Measurements from ENCODE around the gene DHX9.
A peak's percentile ranks its signal among the peaks of the same experiment; 100 is the strongest.

The DHX9 gene

DNA sequence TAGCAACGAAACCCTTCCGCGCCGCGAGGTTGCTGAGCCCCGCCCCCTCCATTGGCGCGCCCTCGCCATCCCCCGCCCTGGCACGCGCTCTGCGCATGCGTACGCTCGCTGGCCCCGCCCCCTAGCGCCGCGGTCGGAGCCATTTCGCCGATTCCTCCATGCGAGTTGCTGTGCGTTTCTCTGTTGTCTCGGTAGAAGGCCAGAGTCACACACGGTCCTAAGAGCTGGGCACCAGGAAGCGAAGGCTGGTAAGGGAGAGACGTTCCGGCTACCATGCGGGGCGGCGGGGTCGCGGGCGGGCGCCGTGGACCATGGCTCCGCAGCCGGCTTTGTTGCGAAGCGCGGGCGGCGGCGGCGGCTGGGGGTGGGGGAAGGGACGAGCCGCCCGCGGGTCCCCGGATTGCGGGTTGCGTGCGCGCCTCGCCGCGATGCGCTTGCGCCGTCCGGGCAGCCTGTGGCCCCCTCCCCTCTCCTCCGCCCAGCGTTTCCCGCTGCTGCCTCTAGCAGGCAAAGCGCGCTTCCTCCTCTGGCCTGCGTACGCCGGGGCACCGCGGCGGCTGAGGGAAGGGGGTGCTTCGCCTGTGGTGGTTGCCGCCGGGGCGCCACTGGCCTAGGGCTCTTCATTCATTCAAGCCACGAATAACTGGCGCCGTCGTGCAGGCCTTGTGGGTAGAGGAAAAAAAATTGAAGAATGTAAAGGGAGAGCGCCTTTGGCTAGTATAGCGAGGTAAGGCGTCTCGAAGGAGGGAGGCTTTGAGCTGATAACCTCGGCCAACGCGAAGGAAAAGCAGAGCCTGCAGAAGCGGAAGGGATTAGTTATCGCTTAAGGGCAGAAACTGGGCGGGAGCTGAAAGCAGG is at the start of gene DHX9:
TSS of gene DHX9 (plus strand) at position 139 of the 858 bp plus-strand sequence. CDS start 3,220 bp downstream, outside the sequence.
- TF ChIP-seq, protein P1, sequence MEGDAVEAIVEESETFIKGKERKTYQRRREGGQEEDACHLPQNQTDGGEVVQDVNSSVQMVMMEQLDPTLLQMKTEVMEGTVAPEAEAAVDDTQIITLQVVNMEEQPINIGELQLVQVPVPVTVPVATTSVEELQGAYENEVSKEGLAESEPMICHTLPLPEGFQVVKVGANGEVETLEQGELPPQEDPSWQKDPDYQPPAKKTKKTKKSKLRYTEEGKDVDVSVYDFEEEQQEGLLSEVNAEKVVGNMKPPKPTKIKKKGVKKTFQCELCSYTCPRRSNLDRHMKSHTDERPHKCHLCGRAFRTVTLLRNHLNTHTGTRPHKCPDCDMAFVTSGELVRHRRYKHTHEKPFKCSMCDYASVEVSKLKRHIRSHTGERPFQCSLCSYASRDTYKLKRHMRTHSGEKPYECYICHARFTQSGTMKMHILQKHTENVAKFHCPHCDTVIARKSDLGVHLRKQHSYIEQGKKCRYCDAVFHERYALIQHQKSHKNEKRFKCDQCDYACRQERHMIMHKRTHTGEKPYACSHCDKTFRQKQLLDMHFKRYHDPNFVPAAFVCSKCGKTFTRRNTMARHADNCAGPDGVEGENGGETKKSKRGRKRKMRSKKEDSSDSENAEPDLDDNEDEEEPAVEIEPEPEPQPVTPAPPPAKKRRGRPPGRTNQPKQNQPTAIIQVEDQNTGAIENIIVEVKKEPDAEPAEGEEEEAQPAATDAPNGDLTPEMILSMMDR (conservative IDR thresholded peaks at IDR 0.05; ENCODE audit: low read depth): 0 out of 2 replicates have a peak, but pooled peaks have one; percentile 6
- DNase-seq (ENCODE audit: low spot score): peak; percentile 97
- H3K27ac ChIP-seq: peak within 1 kb of the TSS; percentile 93
- CTCF ChIA-PET: interaction anchor here (0.6 kb wide), 1 partner anchor 63 kb away, joined by 3 read pairs; no protein-coding TSS in a partner anchor
- POLR2A ChIA-PET (ENCODE audit: low non-redundant PET): interaction anchor here (0.7 to 0.8 kb wide), 2 partner anchors 42 to 1739 kb away, joined by 3 to 19 read pairs; no protein-coding TSS in a partner anchor

DNA sequence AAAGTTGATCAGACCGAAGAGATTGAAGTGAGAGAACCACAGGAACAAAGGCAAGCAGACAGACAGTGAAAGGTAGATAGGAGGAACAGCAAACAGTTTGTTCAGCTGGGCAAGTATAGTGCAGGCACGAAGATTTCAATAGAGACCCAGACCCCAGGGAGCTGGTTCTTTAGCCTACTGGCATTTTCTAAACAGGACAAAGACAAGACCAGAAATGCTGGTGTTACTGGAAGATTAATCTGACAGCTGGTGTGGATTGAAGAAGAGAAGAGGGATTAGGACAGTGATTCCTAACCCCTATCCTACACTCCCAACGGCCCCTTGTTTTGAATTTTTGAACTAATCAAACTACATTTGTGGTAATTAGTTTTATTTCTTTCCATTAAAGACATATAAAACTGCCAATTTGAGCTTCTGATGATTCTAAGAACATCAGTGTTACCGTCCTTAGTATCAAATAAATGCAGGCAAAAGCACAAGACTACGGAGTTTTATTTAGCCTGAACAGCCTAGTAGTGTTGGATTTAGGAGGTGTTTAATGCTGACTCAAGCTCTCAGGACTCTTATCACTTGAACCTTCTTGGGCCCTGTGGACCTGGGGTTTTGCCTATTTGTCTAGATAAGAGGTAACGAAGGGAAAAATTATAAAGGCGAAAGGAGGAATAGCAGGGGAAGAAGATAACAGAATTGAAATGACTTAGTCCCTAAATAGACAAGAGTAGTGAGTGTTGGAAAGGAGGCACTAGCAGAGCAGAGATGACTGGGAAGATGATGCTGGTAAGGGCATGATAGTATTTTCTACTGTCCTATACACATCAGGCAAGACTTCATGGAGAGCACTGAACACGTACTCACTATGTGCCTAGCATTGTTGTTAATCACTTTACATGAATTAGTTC is 47.6 kb upstream of the DHX9 start:
- DNase-seq (ENCODE audit: low spot score): no peak
- H3K27ac ChIP-seq: no peak overlapping the region
- TF ChIP-seq, protein P1 (conservative IDR thresholded peaks at IDR 0.05; ENCODE audit: low read depth): no peak
- CTCF ChIA-PET: interaction anchor here (1.7 kb wide), 1 partner anchor 196 kb away, joined by 11 read pairs; no protein-coding TSS in a partner anchor
- POLR2A ChIA-PET (ENCODE audit: low non-redundant PET): no interaction called here

DNA sequence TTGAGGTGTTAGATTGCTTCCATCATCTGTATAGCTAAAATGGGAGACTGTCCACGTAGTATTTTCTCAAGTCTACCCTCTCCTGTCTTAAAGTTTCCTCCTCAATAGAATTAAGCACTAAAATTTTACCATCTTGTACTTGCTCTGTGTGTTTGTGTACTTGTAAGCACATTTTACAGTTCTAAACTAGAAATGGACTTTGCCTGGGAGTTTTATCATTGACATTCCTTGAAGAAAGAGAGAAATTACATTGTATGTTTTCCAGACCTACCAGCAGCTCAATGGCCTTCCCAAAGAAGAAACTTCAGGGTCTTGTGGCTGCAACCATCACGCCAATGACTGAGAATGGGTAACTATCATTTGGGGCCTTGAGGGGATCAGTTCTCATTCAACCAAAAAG is 45.1 kb upstream of the DHX9 start:
- ChIA-PET CTCF (interaction anchor here (0.5 kb wide), 1 partner anchor 46 kb away, joined by 3 read pairs; no protein-coding TSS in a partner anchor), POLR2A (ENCODE audit: low non-redundant PET) (no interaction called here)
- H3K27ac ChIP-seq: no peak overlapping the region
- DNase-seq (ENCODE audit: low spot score): no peak
- TF ChIP-seq, protein P1 (conservative IDR thresholded peaks at IDR 0.05; ENCODE audit: low read depth): no peak

DNA sequence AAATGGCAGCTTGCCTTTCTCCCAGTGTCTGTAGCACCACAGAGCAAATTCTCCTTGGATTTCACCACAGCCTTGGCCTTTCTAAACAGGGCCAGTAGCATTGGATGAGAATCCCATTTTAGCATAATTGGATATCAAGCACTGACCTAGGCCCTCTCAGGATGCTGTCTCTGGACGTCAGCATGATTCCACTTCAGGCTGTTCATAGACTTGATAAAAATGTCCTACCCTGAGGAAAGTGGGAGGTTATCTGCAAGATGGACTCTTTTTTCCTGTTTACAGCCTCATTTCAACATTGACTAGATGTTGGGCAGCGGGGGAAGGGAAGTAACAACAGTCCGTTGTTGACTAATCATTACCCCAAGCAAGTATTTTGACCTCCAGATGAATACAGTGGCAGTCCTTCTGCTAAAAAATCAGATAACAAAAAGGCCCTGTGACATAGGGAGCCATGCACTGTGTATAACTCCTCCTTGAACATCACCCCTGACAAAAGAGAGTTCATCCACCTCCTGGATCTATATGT is 44.4 kb upstream of the DHX9 start:
- TF ChIP-seq, protein P1 (conservative IDR thresholded peaks at IDR 0.05; ENCODE audit: low read depth): no peak
- CTCF ChIA-PET: interaction anchor here (0.6 kb wide), 1 partner anchor 1869 kb away, joined by 3 read pairs; no protein-coding TSS in a partner anchor
- H3K27ac ChIP-seq: no peak overlapping the region
- no peak for DNase-seq (ENCODE audit: low spot score)
- POLR2A ChIA-PET (ENCODE audit: low non-redundant PET): no interaction called here

DNA sequence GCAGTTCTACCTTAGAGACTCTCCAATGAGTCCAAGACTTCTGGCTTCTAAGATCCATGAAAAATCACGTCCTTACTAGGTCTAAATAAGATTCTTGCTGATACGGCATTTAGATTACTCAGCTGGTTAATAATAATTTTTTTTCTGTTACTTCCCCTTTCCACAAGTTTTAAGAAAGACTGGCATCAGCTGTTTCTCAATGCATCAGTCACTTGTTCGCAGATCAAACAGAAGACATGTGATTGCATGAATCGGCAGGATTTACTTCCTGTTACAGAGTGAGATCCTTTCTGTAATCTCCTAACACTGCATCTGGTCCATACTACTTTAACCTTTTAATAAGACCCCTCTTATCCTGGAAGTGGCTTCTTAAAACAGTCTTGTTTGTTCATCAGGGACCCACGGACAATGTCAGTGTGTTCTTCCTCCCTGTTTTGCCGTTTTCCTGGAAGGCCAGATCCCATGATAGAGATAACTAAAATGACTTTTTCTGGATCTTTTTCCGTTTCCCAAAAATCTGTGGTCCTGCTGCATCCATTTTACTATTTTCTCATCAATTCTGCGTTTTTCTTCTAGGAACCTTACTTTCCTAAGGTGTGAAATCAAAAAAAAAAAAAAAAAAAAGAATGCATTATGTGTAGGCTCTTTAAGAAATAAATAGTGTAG is 43.5 kb upstream of the DHX9 start:
- CTCF ChIA-PET: interaction anchor here (0.6 to 1.0 kb wide), 2 partner anchors 13 to 1868 kb away, joined by 3 to 4 read pairs; no protein-coding TSS in a partner anchor
- TF ChIP-seq, protein P1 (conservative IDR thresholded peaks at IDR 0.05; ENCODE audit: low read depth): no peak
- H3K27ac ChIP-seq: no peak overlapping the region
- no peak for DNase-seq (ENCODE audit: low spot score)
- POLR2A ChIA-PET (ENCODE audit: low non-redundant PET): no interaction called here

Data from RWPE1 (cell line).